Activated CD8-positive, alpha-beta memory T cell treated with anti-CD3 and anti-CD28 coated beads, Interleukin-2, amount 50 U/mL, for 1 hour (primary cell): ENCODE measurements around the gene FETUB.
"Not testable (repeated sequence)": the region's sequence is repeated elsewhere in the genome, so short reads cannot be mapped to it uniquely, and the experiment has no call there.

ENCODE experiments used
- DNase-seq: peaks from one replicate; pipeline ENCODE4 v3.0.0-alpha.2; 2020; ENCODE audit errors: extremely low read depth

The FETUB gene

GRCh38 chr3:186671051-186671450 lies 30.9 kb downstream of the FETUB start:
- no peak for DNase-seq

- no peak for DNase-seq
These were observed 38.4 kb downstream of the FETUB start for GRCh38 chr3:186678604-186679003.

DNA sequence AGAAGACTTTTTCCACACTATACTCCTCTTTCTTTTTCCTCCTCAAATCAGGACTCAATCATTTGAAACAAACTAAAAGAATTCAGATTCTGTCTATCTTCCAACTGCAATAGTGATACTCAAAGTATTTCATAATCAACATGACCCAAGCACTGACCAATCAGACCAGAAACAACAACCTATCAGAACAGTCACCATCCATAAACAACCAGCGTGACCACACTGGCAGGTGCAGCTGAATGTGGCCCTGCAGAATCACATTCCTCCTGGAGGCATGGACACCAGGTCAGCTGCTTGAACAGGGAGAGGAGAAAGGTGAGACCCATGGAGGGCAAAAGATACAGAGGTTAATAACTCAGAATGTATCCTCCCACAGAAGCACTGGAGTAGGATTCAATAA lies 39.0 kb downstream of the FETUB start:
- DNase-seq = no peak

GRCh38 chr3:186680869-186681268 lies 40.7 kb downstream of the FETUB start:
- DNase-seq = no peak

DNA sequence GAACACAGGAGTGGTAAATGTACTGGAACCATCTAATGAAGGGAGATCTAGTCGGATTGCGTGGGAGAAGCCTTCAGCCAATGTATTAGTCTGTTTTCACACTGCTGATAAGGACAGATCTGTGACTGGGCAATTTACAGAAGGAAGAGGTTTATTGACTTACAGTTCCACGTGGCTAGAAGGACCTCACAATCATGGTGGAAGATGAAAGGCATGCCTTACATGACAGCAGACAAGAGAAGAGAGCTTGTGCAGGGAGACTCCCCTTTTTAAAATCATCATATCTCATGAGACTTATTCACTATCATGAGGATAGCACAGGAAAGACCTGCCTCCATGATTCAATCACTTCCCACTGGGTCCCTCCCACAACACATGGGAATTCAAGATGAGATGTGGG lies 42.6 kb downstream of the FETUB start:
- no peak for DNase-seq

- DNase-seq = no peak
These were observed 43.8 kb downstream of the FETUB start for GRCh38 chr3:186683979-186684378.

GRCh38 chr3:186686475-186686874 lies 46.3 kb downstream of the FETUB start:
- DNase-seq = not testable (repeated sequence)

DNA sequence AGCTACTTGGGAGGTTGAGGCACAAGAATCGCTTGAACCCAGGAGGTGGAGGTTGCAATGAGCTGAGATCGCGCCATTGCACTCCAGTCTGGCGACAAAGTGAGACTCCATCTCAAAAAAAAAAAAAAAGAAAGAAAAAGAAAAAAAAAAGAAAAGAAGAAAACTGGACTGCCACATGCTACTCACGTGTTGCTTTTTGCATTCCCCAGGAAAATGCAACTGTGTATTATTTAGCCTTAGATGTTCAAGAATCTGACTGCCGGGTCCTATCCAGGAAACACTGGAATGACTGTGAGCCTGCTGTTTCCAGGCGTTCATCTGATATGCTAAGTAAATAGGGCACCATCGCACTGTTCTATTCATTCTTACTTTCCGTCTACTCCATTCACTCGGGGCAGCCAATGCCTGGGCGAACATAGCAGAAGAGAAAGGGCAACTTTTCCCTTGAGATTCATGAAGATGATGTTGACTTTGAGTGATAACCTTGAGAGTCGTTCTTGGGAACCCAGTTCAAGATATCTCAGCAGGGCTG lies 47.0 kb downstream of the FETUB start:
- no peak for DNase-seq

- not testable (repeated sequence) for DNase-seq
These were observed 50.1 kb downstream of the FETUB start for GRCh38 chr3:186690304-186690703.

GRCh38 chr3:186691676-186692075 lies 51.5 kb downstream of the FETUB start:
- DNase-seq = no peak

- DNase-seq = no peak
These were observed 53.6 kb downstream of the FETUB start for GRCh38 chr3:186693843-186694242.

DNA sequence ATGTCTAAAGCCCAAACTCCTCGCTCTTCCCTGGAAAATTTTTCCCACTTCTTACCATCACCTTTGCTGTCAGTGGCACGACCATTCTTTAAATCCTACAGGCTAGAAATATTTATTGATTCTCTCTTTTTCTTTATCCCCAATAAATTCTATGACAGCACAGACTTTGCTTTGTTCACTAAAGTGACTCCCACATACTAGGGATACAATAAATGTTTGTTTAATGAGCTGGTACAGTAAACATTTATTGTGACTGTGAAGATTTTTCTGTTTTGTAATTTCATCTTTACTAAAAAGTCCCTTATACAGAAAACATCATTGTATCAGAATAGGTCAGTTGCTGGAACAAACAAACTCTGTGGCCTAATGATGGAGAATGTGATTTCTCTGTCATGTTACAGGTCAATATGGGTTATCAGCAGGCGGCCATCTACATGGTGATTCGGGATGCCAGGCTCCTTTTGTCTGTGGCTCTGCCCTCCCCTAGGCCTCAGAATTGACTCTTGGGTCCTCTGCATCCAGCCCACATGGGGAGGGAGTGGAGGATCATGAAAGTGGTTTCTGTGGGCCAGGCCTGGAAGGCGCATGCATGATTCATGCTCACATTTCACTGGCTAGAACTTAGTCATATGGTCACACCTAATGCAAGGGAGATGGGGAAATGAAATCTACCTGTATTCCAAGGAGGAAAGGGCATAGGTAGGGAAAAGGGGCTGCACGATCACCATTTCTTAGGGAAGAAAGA lies 54.3 kb downstream of the FETUB start:
- DNase-seq = no peak

DNA sequence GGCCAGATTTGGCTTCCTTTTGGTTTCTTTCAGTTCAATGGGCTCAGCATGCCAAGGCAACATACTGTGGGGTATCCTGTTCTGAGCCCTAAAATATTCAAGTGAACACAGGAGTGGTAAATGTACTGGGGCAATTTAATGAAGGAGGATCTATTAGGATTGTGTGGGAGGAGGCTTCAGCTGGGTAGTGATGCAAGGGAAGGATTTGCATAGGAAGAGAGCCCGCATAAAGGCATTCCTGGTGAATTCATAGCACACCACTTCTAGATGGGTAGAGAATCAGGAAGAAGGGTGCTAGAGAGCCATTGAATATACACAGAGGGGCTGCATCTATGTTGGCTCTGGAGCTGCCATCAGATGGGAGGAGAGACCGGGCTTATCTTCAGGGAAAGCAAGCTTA lies 56.3 kb downstream of the FETUB start:
- no peak for DNase-seq

DNA sequence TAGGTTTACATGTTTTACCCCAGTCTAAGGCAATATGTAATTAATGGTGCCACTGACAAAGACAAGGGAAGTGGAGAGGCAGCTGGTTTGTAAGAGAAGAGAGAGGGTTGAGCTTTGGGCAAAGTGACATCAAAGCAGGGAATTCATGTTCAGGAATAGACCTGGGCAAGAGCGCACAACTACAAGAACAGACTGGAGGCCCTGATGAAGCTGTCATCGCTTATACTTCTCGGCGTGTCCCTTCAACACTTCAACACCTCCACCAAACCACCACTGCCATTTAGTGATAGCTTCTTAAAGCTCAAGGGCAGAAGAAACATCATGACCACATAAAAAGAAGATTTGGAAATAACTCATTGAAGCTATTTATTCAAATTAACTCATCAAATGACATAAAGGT lies 57.3 kb downstream of the FETUB start:
- DNase-seq = no peak

GRCh38 chr3:186700267-186700666 lies 60.1 kb downstream of the FETUB start:
- no peak for DNase-seq

GRCh38 chr3:186702451-186702850 lies 62.3 kb downstream of the FETUB start:
- not testable (repeated sequence) for DNase-seq
